Tibial nerve (tissue), 4 donors: ENCODE results near the gene NAGK. TPM values are rescaled to one million over a fixed set of nuclear protein-coding genes. Genes with fewer than 3 reads are reported as not detected.
"Not testable (repeated sequence)": the region's sequence is repeated elsewhere in the genome, so short reads cannot be mapped to it uniquely, and the experiment has no call there.

Experiments used
- DNase-seq, 2 donors: peaks; one replicate each; pipeline ENCODE4 v3.0.0-alpha.2; 2019; ENCODE audit warnings: low spot score in 2 of 2
- H3K27ac ChIP-seq, 4 donors: fragments of 200-600 bp; sonication (generic) in 3 of 4; one replicate each; pipeline ENCODE4 v1.5.1; 2017 to 2019; ENCODE audit warnings: mild to moderate bottlenecking in 1 of 4
- H3K27me3 ChIP-seq, 2 donors: fragments of 200-600 bp; sonication (generic) in 1 of 2; one replicate each; pipeline versions ENCODE4 v1.5.1 to v1.6.0; 2017 to 2019
- H3K36me3 ChIP-seq, 3 donors: fragments of 200-600 bp; sonication (generic); one replicate each; pipeline ENCODE4 v1.5.1; 2018 to 2019
- H3K4me1 ChIP-seq, 4 donors: fragments of 200-600 bp; sonication (generic) in 3 of 4; one replicate each; pipeline ENCODE4 v1.5.1; 2017 to 2019
- H3K4me3 ChIP-seq, 4 donors: fragments of 200-600 bp; sonication (generic) in 3 of 4; one replicate each; pipeline ENCODE4 v1.5.1; 2017 to 2019; ENCODE audit warnings: mild to moderate bottlenecking in 1 of 4, moderate library complexity in 1 of 4
- H3K9me3 ChIP-seq, 4 donors: fragments of 200-600 bp; sonication (generic) in 3 of 4; one replicate each; pipeline ENCODE4 v1.5.1; 2017 to 2019
- CTCF ChIP-seq, 5 experiments: fragments of 200-600 bp in 3 of 5; fragments of 450-650 bp in 2 of 5; sonication (generic) in 3 of 5; IDR thresholded peaks; one replicate each; pipeline ENCODE4 v1.5.1; 2016 to 2019; ENCODE audit warnings: antibody characterized with exemption in 5 of 5, mild to moderate bottlenecking in 3 of 5, moderate library complexity in 2 of 5
- EP300 ChIP-seq, 2 donors: sonication (generic); formaldehyde crosslinking; IDR thresholded peaks; one replicate each; pipeline ENCODE4 v1.6.1; 2017; ENCODE audit warnings: antibody characterized with exemption in 2 of 2, mild to moderate bottlenecking in 1 of 2
- POLR2A ChIP-seq, 2 donors: fragments of 450-650 bp; IDR thresholded peaks; one replicate each; pipeline ENCODE4 v1.6.1; 2017; ENCODE audit warnings: antibody characterized with exemption in 2 of 2, mild to moderate bottlenecking in 2 of 2, moderate library complexity in 2 of 2
- WGBS, 2 donors: methylation state at CpG; one replicate each; pipeline ENCODE4 v1.1.5; 2018; 5-methylcytosine and 5-hydroxymethylcytosine counted together
- total RNA-seq, 4 donors: library from RNA; depleted of rRNA; stranded (reverse); fragments of >200 nt; gene quantifications; one replicate each; pipeline ENCODE4 v1.1.0, GENCODE V29; 2016

The NAGK gene
- total RNA-seq, 4 donors from 2014 or later: 40.6 to 113 (median 65.5) TPM

GRCh38 chr2:71072492-71072891 is 4.0 kb downstream of the NAGK start:
- Histone ChIP-seq H3K27me3 (no peaks in the 10 kb centered on the region), H3K36me3 (peaks cover 0 to 54% (median 2%) of the 10 kb centered on the region in 3 donors)

DNA sequence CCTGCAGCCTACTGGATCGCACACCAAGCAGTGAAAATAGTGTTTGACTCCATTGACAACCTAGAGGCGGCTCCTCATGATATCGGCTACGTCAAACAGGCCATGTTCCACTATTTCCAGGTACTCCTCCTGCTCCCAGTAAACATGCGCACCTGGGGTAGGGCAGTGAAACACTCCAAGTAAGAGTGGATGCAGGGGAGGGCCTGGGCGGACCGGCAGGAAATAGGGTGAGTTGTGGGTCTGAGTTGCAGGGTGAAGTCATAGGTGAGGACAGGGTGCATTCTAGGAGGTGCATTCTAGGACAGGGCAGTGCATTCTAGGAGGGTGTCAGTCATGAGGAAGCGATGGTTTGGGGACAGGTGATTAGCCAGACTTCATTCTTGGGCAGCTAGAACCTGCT is 5.0 kb downstream of the NAGK start:
- peaks cover 0 to 34% (median 26%) of the 10 kb centered on the region in 4 donors for H3K4me1 ChIP-seq
- H3K36me3 ChIP-seq: peaks cover 0 to 64% (median 3%) of the 10 kb centered on the region in 3 donors
- no peak for DNase-seq
- no peak overlapping the region for H3K4me3 ChIP-seq
- no peaks in the 10 kb centered on the region for H3K9me3 ChIP-seq
- H3K27me3 ChIP-seq: no peaks in the 10 kb centered on the region
- 85 to 88% methylated on average over 8 of the region's 8 CpGs for WGBS, 2 donors
- H3K27ac ChIP-seq: peak overlapping the region in 1 of 4 donors; percentile 53
- no peak for TF ChIP-seq POLR2A (IDR thresholded peaks at IDR 0.05)
- TF ChIP-seq CTCF (IDR thresholded peaks at IDR 0.05): no peak
- no peak for TF ChIP-seq EP300 (IDR thresholded peaks at IDR 0.05)

More at GRCh38 chr2:71072492-71072891, 4.0 kb downstream of the NAGK start:
- WGBS, 2 donors: 96% methylated on average over 4 of the region's 4 CpGs
- H3K27ac ChIP-seq: peak overlapping the region in 3 of 4 donors; percentile 29 to 53 (median 33)
- H3K4me1 ChIP-seq: peaks cover 0 to 36% (median 26%) of the 10 kb centered on the region in 4 donors
- H3K9me3 ChIP-seq: no peaks in the 10 kb centered on the region
- no peak for TF ChIP-seq EP300 (IDR thresholded peaks at IDR 0.05)
- no peak for TF ChIP-seq CTCF (IDR thresholded peaks at IDR 0.05)
- H3K4me3 ChIP-seq: no peak overlapping the region
- DNase-seq: no peak

GRCh38 chr2:71074893-71075395 is 6.5 kb downstream of the NAGK start:
- TF ChIP-seq CTCF (IDR thresholded peaks at IDR 0.05) (no peak), POLR2A (IDR thresholded peaks at IDR 0.05) (no peak), EP300 (IDR thresholded peaks at IDR 0.05) (no peak)
- H3K27ac ChIP-seq: no peak overlapping the region
- H3K9me3 ChIP-seq: no peaks in the 10 kb centered on the region
- peaks cover 0 to 25% (median 19%) of the 10 kb centered on the region in 4 donors for H3K4me1 ChIP-seq
- H3K27me3 ChIP-seq: no peaks in the 10 kb centered on the region
- no peak for DNase-seq
- H3K36me3 ChIP-seq: peaks cover 0 to 78% (median 3%) of the 10 kb centered on the region in 3 donors
- 91 to 95% methylated on average over 2 of the region's 2 CpGs for WGBS, 2 donors
- no peak overlapping the region for H3K4me3 ChIP-seq

DNA sequence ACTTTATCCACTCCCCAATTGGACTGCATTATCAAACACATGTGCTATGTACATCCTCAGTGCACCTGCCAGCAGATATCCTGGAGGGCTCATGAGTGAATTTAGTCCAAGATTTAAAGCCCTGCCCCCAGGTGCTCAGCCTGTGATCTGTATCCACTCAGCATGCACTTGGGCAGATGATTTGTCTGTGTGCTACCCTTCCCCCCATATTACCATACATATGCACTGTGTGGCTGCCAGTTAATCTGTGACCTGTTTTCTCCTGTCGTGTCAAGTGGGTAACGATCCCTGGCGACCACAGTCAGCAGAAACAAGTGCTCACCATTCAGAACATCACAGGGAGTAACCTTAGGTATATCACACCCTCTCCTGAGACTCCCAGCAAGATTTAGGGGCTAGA is 10.2 kb downstream of the NAGK start:
- H3K27ac ChIP-seq: no peak overlapping the region
- TF ChIP-seq CTCF (IDR thresholded peaks at IDR 0.05): no peak
- no peak for TF ChIP-seq EP300 (IDR thresholded peaks at IDR 0.05)
- no peak for TF ChIP-seq POLR2A (IDR thresholded peaks at IDR 0.05)
- no peaks in the 10 kb centered on the region for H3K27me3 ChIP-seq
- H3K9me3 ChIP-seq: no peaks in the 10 kb centered on the region
- H3K4me1 ChIP-seq: no peaks in the 10 kb centered on the region
- H3K36me3 ChIP-seq: peaks cover 0 to 63% (median 3%) of the 10 kb centered on the region in 3 donors
- no peak overlapping the region for H3K4me3 ChIP-seq
- DNase-seq: no peak
- 90 to 91% methylated on average over 3 of the region's 3 CpGs for WGBS, 2 donors

- WGBS, 2 donors: 76 to 84% methylated on average over 5 of the region's 5 CpGs
- H3K4me3 ChIP-seq: no peak overlapping the region
- no peak for DNase-seq
- H3K27ac ChIP-seq: peak overlapping the region in 1 of 4 donors; percentile 36
- peaks cover 0 to 23% (median under 1%) of the 10 kb centered on the region in 3 donors for H3K36me3 ChIP-seq
- TF ChIP-seq EP300 (IDR thresholded peaks at IDR 0.05) (no peak), CTCF (IDR thresholded peaks at IDR 0.05) (no peak), POLR2A (IDR thresholded peaks at IDR 0.05) (no peak)
- peaks cover 0 to 3% (median 0%) of the 10 kb centered on the region in 4 donors for H3K4me1 ChIP-seq
- no peaks in the 10 kb centered on the region for H3K9me3 ChIP-seq
- H3K27me3 ChIP-seq: no peaks in the 10 kb centered on the region
Observed at GRCh38 chr2:71082402-71083252, 14.2 kb downstream of the NAGK start.

GRCh38 chr2:71083297-71083696 is 14.8 kb downstream of the NAGK start:
- not testable (repeated sequence) for H3K4me3 ChIP-seq, H3K27ac ChIP-seq, H3K9me3 ChIP-seq, H3K4me1 ChIP-seq, DNase-seq, H3K27me3 ChIP-seq
- H3K36me3 ChIP-seq: peaks cover 0 to 16% (median 0%) of the 10 kb centered on the region in 3 donors
- no CpG with 5 or more reads among the region's 3 CpGs for WGBS, 2 donors

DNA sequence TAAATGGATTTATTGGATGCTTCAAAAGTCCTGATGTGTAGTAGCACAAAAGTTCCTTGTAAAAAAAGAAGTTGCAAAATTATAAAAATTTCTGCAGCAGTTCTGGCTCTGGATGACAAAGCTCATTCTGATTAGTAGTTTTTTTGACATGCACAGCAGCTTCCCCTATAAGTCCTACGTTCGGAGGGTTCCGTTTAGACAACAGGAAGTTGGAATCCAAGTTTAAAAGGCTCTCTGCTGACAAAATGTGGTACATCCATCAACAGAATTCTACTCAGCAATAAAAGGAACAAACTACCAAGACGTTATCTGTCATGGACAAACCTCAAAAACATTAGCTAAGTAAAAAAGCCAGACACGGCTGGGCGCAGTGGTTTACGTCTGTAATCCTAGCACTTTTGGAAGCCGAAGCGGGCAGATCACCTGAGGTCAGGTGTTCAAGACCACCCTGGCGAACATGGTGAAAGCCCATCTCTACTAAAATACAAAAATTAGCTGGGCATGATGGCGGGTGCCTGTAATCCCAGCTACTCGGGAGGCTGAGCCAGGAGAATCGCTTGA is 15.4 kb downstream of the NAGK start:
- not testable (repeated sequence) for H3K27ac ChIP-seq, H3K27me3 ChIP-seq, H3K4me1 ChIP-seq, DNase-seq, H3K9me3 ChIP-seq
- 56 to 58% methylated on average over 11 to 13 of the region's 13 CpGs for WGBS, 2 donors
- H3K4me3 ChIP-seq: peak overlapping the region in 1 of 4 donors; percentile 10
- peaks cover 0 to 11% (median 0%) of the 10 kb centered on the region in 3 donors for H3K36me3 ChIP-seq
